Nephron (organoid): ENCODE measurements around the gene C1orf21.

ENCODE experiments used
- H3K27ac Mint-ChIP-seq, 3 experiments: 2 replicates each; pipeline ENCODE4 v1.8.0; 2020; ENCODE audit warnings: mixed read lengths in 3 of 3, mild to moderate bottlenecking in 2 of 3, moderate library complexity in 1 of 3
- H3K27me3 Mint-ChIP-seq: 2 replicates; pipeline ENCODE4 v1.8.0; 2021; ENCODE audit warnings: low read depth, mild to moderate bottlenecking, moderate library complexity, mixed read lengths
- H3K36me3 Mint-ChIP-seq: 2 replicates; pipeline ENCODE4 v1.8.0; 2020; ENCODE audit warnings: low read depth, mixed read lengths
- H3K4me1 Mint-ChIP-seq: 2 replicates; pipeline ENCODE4 v1.8.0; 2020; ENCODE audit warnings: mixed read lengths
- H3K4me3 Mint-ChIP-seq, 3 experiments: 2 replicates each; pipeline ENCODE4 v1.8.0; 2020; ENCODE audit warnings: mild to moderate bottlenecking in 3 of 3, mixed read lengths in 3 of 3, moderate library complexity in 2 of 3
- H3K9me3 Mint-ChIP-seq: 2 replicates; pipeline ENCODE4 v1.8.0; 2020; ENCODE audit warnings: mixed read lengths
- TF ChIP-seq, protein P1 (sequence below), 3 experiments: fragments of 200-600 bp; sonication (generic); IDR thresholded peaks; one replicate each; pipeline ENCODE4 v1.5.0; 2021; ENCODE audit warnings: antibody characterized with exemption in 3 of 3; ENCODE audit not compliant: unreplicated experiment in 3 of 3

The C1orf21 gene

DNA sequence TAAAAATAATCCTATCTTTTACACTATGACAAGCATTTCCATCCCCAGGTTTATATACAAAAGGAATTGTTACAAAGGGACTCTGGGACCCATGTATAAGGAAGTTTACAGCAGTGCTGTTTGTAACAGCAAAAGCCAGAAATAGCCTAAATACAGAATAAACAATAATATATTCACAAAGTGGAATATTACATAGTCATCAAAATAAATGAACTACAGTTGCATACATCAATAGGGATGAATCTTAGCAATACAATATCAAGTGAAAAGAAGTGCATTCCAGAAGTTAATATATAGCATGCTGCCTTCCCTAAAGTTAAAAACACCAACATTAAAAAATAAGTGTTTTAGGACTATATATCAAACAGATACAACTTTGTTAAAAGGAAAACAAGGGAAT lies 290.5 kb downstream of the C1orf21 start:
- H3K9me3 Mint-ChIP-seq, result peaks cover 18% of the 10 kb centered on the region
- no peaks in the 10 kb centered on the region for H3K4me1 Mint-ChIP-seq
- H3K4me3 Mint-ChIP-seq, result no peak overlapping the region
- H3K36me3 Mint-ChIP-seq, result peaks cover 13% of the 10 kb centered on the region
- TF ChIP-seq, protein P1, sequence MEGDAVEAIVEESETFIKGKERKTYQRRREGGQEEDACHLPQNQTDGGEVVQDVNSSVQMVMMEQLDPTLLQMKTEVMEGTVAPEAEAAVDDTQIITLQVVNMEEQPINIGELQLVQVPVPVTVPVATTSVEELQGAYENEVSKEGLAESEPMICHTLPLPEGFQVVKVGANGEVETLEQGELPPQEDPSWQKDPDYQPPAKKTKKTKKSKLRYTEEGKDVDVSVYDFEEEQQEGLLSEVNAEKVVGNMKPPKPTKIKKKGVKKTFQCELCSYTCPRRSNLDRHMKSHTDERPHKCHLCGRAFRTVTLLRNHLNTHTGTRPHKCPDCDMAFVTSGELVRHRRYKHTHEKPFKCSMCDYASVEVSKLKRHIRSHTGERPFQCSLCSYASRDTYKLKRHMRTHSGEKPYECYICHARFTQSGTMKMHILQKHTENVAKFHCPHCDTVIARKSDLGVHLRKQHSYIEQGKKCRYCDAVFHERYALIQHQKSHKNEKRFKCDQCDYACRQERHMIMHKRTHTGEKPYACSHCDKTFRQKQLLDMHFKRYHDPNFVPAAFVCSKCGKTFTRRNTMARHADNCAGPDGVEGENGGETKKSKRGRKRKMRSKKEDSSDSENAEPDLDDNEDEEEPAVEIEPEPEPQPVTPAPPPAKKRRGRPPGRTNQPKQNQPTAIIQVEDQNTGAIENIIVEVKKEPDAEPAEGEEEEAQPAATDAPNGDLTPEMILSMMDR (IDR thresholded peaks at IDR 0.05; ENCODE audit: unreplicated experiment in 3 of 3), result no peak
- no peaks in the 10 kb centered on the region for H3K27me3 Mint-ChIP-seq
- no peak overlapping the region for H3K27ac Mint-ChIP-seq
